GM21515 (cell line): ENCODE results near the gene PCDHA3.
"Not testable (repeated sequence)": the region's sequence is repeated elsewhere in the genome, so short reads cannot be mapped to it uniquely, and the experiment has no call there.

Experiments used
- ATAC-seq: cut with Tn5 transposase; IDR thresholded peaks from one replicate; pipeline ENCODE4 v1.9.1; 2021; ENCODE audit not compliant: unreplicated experiment

The PCDHA3 gene

DNA sequence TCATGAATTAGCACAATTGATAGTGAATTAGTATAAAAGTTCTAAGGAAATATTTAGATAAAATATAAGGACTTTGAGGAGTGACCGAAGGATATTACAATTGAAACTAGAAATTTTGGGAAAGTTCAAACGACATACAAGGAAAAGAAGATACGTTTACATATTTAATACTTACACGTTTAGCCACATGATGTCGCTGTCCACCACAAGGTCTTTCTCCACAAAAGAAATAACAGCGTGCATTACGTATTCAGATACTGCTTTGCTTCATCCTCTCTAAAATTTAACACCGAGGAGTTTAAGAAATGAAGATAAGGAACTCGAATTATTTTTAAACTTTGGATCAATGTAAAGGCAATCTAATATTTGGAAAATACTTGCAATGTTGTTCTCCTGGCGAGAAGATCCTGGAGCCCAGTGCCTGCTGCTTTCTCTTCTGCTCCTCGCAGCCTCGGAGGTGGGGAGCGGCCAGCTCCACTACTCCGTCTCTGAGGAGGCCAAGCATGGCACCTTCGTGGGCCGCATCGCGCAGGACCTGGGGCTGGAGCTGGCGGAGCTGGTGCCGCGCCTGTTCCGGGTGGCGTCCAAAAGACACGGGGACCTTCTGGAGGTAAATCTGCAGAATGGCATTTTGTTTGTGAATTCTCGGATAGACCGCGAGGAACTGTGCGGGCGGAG lies at the start of gene PCDHA3:
TSS of gene PCDHA3 (plus strand) at position 242 of the 678 bp plus-strand sequence.
- no peak for ATAC-seq

DNA sequence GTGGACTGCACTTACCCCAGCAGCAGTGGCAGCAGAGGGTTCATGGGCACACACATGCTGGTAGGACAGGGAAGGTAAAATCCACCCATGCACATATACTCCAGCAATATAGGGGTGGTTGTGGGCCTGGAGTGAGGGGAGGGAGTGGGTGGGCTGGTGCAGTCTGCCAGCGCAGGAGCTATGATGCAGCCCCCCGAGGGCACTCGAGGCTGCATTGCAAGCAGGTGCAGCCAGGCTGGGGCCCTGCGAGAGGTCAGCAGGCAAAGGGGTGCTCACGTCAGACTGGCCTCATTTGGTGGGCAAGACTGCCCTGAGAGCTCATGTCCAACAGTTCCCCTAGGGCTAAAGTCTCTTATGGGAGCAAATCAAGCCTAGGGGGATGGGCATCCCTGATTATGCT lies 47.3 kb upstream of the PCDHA3 start:
- no peak for ATAC-seq

DNA sequence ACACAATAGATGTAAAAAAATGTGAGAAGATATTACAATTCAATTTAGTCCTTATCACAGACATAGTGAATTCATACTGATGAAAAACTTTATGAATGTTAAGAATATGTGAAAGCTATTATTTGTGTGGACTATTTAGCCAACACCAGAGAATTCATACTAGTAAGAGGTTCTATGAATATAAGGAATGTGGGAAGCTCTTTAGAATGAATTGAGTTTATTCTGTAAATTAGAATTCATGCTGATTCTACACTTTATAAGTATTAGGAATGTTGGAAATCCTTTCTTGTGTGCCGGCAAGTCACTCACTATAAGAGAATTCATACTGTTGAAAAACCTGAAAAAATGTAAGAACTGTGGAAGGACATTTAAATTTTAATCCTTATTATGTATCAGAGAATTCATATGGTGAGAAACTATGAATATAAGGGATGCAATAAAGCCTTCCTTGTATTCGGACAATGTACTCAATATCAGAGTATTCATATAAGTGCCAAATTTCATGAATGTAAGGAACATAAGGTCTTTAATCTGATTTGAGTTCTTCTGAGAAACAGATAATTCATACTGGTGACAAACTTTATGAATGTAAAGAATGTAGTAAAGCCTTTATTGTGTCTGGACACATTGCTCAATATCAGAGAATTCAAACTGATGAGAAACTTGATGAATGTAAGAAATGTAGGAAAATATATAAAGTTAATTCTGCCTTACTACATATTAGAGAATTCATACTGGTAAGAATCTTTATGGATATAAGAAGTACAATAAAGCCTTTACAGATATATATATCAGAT lies 36.5 kb upstream of the PCDHA3 start:
- ATAC-seq: no peak

DNA sequence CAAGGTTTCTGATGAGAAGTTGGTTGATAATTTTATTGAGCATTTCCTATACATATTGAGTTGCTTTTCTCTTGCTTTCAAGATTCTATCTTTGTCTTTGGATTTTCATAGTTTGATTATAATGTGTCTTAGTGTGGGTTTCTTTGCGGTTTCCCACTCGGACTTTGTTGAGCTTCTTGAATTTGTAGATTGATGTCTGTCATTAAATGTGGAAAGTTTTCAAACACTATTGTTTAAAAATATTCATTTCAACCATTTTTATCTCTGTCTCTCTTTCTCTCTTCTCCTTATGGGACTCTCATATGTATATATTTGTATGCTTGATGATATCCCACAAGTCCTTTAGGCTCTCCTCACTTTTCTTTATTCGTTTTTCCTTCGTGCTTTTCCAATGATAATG lies 33.4 kb upstream of the PCDHA3 start:
- no peak for ATAC-seq

DNA sequence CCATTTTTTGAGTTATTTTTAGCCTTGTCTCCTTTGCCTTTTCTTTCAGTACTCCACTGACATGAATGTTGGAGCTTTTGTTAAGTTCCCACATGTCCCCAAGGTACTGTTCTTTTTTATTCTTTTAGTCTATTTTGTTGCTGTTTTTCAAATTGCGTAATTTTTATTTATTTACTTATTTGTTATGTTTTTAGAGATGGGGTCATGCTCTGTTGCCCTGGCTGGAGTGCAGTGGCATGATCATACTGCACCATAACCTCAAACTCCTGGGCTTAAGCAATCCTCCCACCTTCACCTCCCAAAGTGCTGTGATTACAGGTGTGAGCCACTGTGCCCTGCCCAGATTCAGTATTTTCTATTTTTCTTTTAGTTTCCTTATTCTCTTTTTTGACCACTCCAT lies 20.3 kb upstream of the PCDHA3 start:
- ATAC-seq: no peak

DNA sequence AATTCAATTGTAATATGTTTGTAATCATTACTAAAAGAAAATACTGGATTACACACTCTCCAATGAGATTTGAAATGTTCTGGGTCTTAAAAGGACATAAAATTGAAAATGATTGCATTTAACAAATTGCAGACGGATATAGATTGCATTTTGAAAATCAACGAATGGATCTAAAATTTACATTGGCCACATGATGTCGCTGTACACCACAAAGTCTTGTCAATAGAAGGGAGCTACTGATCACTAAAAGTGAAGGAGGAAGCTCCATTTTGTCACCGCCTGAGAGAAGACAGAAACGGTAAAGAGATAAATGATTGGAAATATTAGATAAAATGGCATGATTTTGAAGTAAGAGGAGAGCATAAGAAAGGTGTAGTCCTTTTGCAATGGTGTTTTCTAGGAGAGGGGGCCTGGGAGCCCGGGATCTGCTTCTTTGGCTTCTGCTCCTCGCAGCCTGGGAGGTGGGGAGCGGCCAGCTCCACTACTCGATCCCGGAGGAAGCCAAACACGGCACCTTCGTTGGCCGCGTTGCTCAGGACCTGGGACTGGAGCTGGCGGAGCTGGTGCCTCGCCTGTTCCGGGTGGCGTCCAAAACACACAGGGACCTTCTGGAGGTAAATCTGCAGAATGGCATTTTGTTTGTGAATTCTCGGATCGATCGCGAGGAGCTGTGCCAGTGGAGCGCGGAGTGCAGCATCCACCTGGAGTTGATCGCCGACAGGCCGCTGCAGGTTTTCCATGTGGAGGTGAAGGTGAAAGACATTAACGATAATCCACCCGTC lies 14.8 kb upstream of the PCDHA3 start, which contains the start of gene PCDHA1:
TSS of gene PCDHA1 (plus strand) at position 236 of the 782 bp plus-strand sequence.
- ATAC-seq: no peak

DNA sequence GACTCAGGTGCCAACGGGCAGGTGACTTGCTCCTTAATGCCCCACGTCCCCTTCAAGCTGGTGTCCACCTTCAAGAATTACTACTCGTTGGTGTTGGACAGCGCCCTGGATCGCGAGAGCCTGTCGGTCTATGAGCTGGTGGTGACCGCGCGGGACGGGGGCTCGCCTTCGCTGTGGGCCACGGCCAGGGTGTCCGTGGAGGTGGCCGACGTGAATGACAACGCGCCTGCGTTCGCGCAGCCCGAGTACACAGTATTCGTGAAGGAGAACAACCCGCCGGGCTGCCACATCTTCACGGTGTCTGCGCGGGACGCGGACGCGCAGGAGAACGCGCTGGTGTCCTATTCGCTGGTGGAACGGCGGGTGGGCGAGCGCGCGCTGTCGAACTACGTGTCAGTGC lies 13.4 kb upstream of the PCDHA3 start:
- not testable (repeated sequence) for ATAC-seq

DNA sequence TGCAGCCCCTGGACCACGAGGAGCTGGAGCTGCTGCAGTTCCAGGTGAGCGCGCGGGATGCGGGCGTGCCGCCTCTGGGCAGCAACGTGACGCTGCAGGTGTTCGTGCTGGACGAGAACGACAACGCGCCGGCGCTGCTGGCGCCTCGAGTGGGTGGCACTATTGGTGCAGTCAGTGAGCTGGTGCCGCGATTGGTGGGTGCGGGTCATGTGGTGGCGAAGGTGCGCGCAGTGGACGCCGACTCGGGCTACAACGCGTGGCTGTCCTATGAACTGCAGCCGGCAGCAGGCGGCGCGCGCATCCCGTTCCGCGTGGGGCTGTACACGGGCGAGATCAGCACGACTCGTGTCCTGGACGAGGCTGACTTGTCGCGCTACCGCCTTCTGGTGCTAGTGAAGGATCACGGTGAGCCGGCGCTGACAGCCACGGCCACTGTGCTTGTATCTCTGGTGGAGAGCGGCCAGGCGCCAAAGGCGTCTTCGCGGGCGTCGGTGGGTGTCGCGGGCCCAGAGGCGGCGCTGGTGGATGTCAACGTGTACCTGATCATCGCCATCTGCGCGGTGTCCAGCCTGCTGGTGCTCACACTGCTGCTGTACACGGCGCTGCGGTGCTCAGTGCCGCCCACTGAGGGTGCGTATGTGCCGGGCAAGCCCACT lies 12.9 kb upstream of the PCDHA3 start:
- not testable (repeated sequence) for ATAC-seq

DNA sequence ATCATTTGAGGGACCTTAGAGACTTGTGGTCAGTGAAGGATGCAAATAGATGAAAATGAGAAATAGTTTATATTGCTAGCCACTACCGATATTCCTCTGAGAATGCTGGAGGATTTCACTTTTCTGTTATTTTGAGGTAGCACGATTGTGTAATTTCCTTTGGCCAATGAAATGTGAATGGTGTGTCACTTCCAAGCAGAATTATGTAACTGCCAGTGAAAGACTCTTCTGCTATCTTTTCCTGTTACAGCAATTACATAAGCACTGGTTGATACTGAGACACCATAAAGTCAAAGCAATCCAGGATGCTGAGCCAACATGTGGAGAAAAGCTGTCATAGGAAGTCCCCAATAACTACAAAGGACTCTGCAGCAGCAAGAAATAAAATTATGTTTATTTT lies 9.8 kb upstream of the PCDHA3 start:
- ATAC-seq: no peak

DNA sequence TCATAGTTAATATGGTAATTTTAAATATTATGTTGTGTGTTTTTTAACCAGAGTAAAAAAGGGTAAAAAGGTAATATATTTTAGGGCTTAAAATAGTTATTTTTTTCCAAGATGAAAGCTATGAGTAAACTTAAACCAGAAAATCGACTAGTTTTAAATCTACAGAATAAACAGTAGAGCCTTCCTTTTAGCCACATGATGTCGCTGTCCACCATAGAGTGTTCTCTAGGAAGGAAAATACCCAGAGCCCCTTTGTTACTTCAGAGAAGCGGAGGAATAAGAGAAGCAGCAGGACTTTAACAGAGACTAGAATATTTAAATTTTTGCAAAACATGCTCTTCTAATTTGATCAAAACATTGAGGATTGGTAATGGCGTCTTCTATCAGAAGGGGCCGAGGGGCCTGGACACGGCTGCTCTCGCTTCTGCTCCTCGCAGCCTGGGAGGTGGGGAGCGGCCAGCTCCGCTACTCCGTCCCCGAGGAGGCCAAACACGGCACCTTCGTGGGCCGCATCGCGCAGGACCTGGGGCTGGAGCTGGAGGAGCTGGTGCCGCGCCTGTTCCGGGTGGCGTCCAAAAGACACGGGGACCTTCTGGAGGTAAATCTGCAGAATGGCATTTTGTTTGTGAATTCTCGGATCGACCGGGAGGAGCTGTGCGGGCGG lies 6.1 kb upstream of the PCDHA3 start, which contains the start of gene PCDHA2:
TSS of gene PCDHA2 (plus strand) at position 258 of the 664 bp plus-strand sequence.
- no peak for ATAC-seq

DNA sequence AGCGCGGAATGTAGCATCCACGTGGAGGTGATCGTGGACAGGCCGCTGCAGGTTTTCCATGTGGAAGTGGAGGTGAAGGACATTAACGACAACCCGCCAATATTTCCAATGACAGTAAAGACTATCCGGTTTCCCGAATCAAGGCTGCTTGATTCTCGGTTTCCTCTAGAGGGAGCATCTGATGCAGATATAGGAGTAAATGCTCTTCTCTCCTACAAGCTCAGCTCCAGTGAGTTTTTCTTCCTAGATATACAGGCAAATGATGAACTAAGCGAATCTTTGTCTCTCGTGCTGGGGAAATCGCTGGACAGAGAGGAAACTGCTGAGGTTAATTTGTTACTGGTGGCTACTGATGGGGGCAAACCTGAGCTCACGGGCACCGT lies 5.6 kb upstream of the PCDHA3 start:
- ATAC-seq: no peak

DNA sequence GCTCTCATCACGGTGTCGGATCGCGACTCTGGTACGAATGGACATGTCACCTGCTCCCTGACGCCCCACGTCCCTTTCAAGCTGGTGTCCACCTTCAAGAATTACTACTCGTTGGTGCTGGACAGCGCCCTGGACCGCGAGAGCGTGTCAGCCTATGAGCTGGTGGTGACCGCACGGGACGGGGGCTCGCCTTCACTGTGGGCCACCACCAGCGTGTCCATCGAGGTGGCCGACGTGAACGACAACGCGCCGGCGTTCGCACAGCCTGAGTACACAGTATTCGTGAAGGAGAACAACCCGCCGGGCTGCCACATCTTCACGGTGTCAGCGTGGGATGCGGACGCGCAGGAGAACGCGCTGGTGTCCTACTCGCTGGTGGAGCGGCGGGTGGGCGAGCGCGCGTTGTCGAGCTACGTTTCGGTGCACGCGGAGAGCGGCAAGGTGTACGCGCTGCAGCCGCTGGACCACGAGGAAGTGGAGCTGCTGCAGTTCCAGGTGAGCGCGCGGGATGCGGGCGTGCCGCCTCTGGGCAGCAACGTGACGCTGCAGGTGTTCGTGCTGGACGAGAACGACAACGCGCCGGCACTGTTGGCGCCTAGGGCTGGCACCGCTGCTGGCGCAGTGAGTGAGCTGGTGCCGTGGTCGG lies 4.7 kb upstream of the PCDHA3 start:
- ATAC-seq: not testable (repeated sequence)

DNA sequence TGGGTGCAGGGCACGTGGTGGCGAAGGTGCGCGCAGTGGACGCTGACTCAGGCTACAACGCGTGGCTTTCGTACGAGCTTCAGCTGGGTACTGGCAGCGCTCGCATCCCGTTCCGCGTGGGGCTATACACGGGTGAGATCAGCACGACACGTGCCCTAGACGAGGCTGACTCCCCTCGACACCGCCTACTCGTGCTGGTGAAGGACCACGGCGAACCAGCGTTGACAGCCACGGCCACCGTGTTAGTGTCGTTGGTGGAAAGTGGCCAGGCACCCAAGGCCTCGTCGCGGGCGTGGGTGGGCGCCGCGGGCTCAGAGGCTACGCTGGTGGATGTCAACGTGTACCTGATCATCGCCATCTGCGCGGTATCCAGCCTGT lies 4.2 kb upstream of the PCDHA3 start:
- no peak for ATAC-seq

DNA sequence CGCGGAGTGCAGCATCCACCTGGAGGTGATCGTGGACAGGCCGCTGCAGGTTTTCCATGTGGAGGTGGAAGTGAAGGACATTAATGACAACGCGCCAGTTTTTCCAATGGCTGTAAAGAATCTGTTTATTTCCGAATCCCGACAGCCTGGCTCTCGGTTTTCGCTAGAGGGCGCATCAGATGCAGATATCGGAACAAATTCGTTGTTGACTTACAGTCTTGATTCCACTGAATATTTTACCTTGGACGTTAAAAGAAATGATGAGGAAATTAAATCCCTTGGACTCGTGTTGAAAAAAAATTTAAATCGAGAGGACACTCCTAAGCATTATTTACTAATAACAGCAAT lies 611 bp downstream of the PCDHA3 start:
- no peak for ATAC-seq

DNA sequence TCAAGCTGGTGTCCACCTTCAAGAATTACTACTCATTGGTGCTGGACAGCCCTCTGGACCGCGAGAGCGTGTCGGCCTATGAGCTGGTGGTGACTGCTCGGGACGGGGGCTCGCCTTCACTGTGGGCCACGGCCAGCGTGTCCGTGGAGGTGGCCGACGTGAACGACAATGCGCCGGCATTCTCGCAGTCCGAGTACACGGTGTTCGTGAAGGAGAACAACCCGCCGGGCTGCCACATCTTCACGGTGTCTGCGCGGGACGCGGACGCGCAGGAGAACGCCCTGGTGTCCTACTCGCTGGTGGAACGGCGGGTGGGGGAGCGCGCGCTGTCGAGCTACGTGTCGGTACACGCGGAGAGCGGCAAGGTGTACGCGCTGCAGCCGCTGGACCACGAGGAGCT lies 1.5 kb downstream of the PCDHA3 start:
- not testable (repeated sequence) for ATAC-seq

DNA sequence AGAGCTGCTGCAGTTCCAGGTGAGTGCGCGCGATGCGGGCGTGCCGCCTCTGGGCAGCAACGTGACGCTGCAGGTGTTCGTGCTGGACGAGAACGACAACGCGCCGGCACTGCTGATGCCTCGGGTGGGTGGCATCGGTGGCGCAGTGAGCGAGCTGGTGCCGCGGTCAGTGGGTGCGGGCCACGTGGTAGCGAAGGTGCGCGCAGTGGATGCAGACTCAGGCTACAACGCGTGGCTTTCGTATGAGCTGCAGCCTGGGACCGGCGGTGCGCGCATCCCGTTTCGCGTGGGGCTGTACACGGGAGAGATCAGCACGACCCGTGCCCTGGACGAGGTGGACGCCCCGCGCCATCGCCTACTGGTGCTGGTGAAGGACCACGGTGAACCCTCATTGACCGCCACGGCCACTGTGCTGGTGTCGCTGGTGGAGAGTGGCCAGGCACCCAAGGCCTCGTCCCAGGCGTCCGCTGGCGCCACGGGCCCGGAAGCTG lies 2.0 kb downstream of the PCDHA3 start:
- ATAC-seq: no peak

DNA sequence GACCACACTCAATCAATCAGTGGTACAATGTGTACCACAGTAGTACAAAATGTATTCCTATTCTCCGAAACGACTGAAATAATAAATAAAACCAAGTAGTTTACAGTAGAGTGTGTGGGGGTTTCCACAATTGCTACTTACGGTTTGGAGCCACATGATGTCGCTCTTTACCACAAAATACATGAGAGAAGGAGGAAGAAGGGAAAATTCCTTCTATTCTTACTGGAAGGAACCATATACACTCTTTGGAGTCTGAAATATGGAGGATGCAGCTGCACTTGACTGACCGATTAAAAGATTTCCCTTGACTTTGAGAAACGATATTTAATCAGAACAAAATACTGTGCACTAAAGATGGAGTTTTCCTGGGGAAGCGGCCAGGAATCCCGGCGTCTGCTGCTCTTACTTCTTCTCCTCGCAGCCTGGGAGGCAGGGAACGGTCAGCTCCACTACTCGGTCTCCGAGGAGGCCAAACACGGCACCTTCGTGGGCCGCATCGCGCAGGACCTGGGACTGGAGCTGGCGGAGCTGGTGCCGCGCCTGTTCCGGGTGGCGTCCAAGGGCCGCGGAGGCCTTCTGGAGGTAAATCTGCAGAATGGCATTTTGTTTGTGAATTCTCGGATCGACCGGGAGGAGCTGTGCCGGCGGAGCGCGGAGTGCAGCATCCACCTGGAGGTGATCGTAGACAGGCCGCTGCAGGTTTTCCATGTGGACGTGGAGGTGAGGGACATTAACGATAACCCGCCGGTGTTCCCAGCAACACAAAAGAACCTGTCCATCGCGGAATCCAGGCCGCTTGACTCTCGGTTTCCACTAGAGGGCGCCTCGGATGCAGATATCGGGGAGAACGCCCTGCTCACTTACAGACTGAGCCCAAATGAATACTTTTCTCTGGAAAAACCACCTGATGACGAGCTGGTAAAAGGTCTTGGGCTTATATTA lies 6.2 kb downstream of the PCDHA3 start, which contains the start of gene PCDHA4:
TSS of gene PCDHA4 (plus strand) at position 235 of the 942 bp plus-strand sequence.
- no peak for ATAC-seq

DNA sequence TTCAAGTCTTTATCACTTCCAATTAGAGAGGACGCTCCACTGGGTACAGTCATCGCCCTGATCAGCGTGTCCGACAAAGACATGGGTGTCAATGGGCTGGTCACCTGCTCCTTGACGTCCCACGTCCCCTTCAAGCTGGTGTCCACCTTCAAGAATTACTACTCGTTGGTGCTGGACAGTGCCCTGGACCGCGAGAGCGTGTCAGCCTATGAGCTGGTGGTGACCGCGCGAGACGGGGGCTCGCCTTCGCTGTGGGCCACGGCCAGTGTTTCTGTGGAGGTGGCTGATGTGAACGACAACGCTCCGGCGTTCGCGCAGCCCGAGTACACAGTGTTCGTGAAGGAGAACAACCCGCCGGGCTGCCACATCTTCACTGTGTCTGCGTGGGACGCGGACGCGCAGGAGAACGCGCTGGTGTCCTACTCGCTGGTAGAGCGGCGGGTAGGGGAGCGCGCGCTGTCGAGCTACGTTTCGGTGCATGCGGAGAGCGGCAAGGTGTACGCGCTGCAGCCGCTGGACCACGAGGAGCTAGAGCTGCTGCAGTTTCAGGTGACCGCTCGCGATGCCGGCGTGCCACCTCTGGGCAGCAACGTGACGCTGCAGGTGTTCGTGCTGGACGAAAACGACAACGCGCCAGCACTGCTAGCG lies 7.5 kb downstream of the PCDHA3 start:
- not testable (repeated sequence) for ATAC-seq
